ENCODE results near the gene PPP1R37. TPM values are rescaled to one million over a fixed set of nuclear protein-coding genes. Genes with fewer than 3 reads are reported as not detected.
A peak's percentile ranks its signal among the peaks of the same experiment; 100 is the strongest.

PPP1R37 gene
- total RNA-seq, 3 donors from 2014 or later (not counting 1 experiment from before 2014, with no cell fraction given) = 23.8 to 29.3 (median 25.0) TPM

DNA sequence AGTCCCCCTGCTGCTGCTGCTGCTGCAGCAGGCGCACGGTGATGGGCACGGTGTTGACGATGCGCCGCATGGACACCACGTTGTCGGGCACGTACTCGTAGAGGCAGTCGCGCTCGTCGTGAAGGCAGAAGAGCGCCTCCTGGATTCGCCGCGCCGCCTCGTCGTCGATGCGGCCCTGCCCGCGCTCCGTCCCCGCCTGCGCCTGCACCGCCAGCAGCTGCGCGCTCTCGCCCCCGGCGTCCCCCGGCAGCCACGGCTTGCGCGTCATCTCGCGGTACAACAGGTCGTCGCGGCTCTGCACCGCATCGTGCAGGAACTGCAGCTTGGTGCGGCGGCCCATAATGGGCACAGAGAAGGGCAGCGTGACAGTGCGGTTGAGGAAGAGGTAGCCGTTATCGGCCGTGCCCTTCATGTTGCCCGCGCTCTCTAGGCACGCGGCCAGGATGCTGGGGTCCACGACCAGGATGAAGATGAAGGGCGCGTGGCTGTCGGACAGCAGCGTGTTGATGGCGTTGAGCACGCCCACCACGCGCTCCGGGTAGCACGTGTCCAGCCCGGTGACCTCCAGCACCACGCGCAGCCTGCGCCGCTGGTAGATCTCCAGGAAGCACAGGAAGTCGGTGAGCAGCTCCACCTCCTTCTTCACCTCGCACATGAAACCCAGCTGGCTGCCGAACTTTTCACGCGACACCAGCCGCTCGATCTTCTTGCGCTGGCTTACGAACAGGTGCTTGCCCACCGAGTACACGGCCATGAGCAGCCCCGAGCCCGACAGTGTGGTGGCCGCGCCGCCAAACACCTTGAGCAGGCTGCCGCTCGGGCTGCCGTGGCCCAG, 59.7 kb downstream of the PPP1R37 start:
- TF ChIP-seq, protein P1, sequence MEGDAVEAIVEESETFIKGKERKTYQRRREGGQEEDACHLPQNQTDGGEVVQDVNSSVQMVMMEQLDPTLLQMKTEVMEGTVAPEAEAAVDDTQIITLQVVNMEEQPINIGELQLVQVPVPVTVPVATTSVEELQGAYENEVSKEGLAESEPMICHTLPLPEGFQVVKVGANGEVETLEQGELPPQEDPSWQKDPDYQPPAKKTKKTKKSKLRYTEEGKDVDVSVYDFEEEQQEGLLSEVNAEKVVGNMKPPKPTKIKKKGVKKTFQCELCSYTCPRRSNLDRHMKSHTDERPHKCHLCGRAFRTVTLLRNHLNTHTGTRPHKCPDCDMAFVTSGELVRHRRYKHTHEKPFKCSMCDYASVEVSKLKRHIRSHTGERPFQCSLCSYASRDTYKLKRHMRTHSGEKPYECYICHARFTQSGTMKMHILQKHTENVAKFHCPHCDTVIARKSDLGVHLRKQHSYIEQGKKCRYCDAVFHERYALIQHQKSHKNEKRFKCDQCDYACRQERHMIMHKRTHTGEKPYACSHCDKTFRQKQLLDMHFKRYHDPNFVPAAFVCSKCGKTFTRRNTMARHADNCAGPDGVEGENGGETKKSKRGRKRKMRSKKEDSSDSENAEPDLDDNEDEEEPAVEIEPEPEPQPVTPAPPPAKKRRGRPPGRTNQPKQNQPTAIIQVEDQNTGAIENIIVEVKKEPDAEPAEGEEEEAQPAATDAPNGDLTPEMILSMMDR (IDR thresholded peaks at IDR 0.05) = no peak
- intact Hi-C loops (cut with micrococcal nuclease) = no loop called here
- H3K27me3 ChIP-seq (ENCODE audit: control insufficient read depth, insufficient read depth, low read length) = peaks cover 6% of the 10 kb centered on the region
- DNase-seq (peak; percentile 47 to 74), ATAC-seq (peak; percentile 78 to 81 (median 80))
- Mint-ChIP-seq H3K27ac (peak overlapping the region; percentile 56 to 58), H3K4me3 (peak overlapping the region; percentile 84), H3K9me3 (no peaks in the 10 kb centered on the region), H3K4me1 (peaks cover 14 to 24% of the 10 kb centered on the region in 2 donors), H3K36me3 (no peaks in the 10 kb centered on the region), H3K27me3 (ENCODE audit: low read depth in 2 of 2) (peaks cover 5 to 11% of the 10 kb centered on the region in 2 donors)
- peak overlapping the region; percentile 21 for H3K4me3 ChIP-seq (ENCODE audit: low read length)
- no peaks in the 10 kb centered on the region for H3K9me3 ChIP-seq (ENCODE audit: control insufficient read depth, insufficient read depth, low read length)
- peaks cover 33% of the 10 kb centered on the region for H3K4me1 ChIP-seq (ENCODE audit: control insufficient read depth, insufficient read depth, low read length)
- WGBS (ENCODE audit: insufficient coverage) = 4% methylated on average over 91 of the region's 91 CpGs
- H3K27ac ChIP-seq (ENCODE audit: low read length) = no peak overlapping the region
- H3K36me3 ChIP-seq (ENCODE audit: control insufficient read depth, insufficient read depth, low read length) = no peaks in the 10 kb centered on the region

DNA sequence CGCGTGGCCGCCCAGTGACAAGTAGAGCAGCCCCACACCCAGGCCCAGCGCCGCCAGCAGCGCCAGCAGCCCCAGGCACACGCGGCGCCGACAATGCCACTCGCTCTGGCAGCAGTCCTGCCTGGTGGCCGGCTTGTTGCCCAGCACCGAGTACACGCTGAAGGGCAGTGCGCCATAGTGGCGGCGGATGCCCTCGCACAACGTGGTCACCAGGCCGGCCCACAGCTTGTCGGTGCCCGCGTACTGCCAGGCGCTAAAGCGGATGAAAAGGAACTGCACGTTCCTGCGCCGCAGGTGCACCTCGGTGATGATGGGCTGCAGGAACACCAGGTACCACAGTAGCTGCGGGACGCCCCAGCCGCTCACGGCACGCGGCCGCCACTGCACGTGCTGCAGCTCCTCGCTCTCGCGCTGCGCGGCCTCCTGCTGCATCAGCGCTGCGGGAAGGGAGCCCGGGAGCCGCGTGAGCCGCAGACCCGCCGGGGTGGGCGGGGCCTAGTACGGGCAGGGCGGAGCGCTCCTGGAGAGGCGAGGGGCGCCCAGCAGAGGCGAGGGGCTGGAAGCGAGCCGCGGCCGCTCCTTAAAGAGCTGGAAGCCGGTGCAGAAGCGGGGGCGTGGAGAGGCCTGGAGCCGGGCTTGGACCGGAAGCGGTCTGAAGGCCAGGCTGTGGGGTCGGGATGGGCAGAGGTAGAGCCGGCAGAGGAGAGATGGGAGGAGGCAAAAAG, 60.5 kb downstream of the PPP1R37 start:
- TF ChIP-seq, protein P1 (IDR thresholded peaks at IDR 0.05) = no peak
- DNase-seq (peak in 1 of 2 donors; percentile 64), ATAC-seq (peak in 2 of 3 donors; percentile 15 to 32)
- Histone ChIP-seq H3K9me3 (ENCODE audit: control insufficient read depth, insufficient read depth, low read length) (no peaks in the 10 kb centered on the region), H3K36me3 (ENCODE audit: control insufficient read depth, insufficient read depth, low read length) (no peaks in the 10 kb centered on the region), H3K4me3 (ENCODE audit: low read length) (no peak overlapping the region), H3K27me3 (ENCODE audit: control insufficient read depth, insufficient read depth, low read length) (peaks cover 6% of the 10 kb centered on the region), H3K27ac (ENCODE audit: low read length) (no peak overlapping the region), H3K4me1 (ENCODE audit: control insufficient read depth, insufficient read depth, low read length) (peaks cover 33% of the 10 kb centered on the region)
- H3K27me3 Mint-ChIP-seq (ENCODE audit: low read depth in 2 of 2) = peaks cover 5 to 18% of the 10 kb centered on the region in 2 donors
- H3K36me3 Mint-ChIP-seq = no peaks in the 10 kb centered on the region
- 4% methylated on average over 69 of the region's 69 CpGs for WGBS (ENCODE audit: insufficient coverage)
- peak overlapping the region; percentile 84 for H3K4me3 Mint-ChIP-seq
- H3K9me3 Mint-ChIP-seq = no peaks in the 10 kb centered on the region
- H3K4me1 Mint-ChIP-seq = peaks cover 14 to 24% of the 10 kb centered on the region in 2 donors
- intact Hi-C loops (cut with micrococcal nuclease) = no loop called here
- peak overlapping the region; percentile 56 to 58 for H3K27ac Mint-ChIP-seq

DNA sequence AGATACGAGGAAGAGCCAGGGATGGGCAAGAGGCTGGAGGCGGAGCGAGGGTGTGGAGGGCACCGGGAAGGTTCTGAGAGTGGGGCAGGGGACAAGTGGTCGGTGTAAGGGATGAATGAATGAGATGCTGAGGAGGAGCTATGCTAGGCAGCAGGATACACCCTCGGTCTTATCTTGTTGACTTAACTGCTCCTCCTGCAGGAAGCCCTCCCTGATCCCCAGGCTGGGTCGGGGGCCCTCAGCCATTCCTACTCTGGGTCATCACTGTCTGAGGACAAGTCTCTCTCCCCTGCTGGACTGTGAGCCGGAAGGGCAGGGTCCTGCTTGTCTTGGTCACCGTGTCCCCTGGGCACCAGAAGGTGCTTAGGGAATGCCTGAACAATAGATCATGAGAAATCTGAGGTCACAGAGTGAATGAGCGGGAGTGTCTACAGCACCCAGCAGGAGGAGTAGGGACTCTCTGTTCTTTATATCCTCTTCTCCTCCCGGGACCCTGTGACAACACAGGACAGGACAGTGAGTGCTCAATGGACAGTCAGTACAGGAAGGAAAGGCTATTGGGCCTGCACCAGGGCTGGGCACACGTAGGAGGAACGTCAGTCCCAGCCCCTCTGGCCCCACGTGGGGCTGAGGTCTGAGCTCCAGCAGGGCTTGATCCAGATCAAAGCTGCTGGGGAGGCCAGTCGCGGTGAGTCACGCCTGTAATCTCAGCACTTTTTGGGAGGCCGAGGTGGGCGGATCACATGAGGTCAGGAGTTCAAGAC, 61.3 kb downstream of the PPP1R37 start:
- 74% methylated on average over 19 of the region's 19 CpGs for WGBS (ENCODE audit: insufficient coverage)
- peaks cover 14 to 24% of the 10 kb centered on the region in 2 donors for H3K4me1 Mint-ChIP-seq
- Histone ChIP-seq H3K36me3 (ENCODE audit: control insufficient read depth, insufficient read depth, low read length) (no peaks in the 10 kb centered on the region), H3K27ac (ENCODE audit: low read length) (no peak overlapping the region), H3K4me1 (ENCODE audit: control insufficient read depth, insufficient read depth, low read length) (peaks cover 31% of the 10 kb centered on the region), H3K9me3 (ENCODE audit: control insufficient read depth, insufficient read depth, low read length) (no peaks in the 10 kb centered on the region), H3K27me3 (ENCODE audit: control insufficient read depth, insufficient read depth, low read length) (peaks cover 6% of the 10 kb centered on the region), H3K4me3 (ENCODE audit: low read length) (no peak overlapping the region)
- TF ChIP-seq, protein P1 (IDR thresholded peaks at IDR 0.05) = no peak
- ATAC-seq (no peak), DNase-seq (no peak)
- intact Hi-C loops (cut with micrococcal nuclease) = no loop called here
- no peaks in the 10 kb centered on the region for H3K36me3 Mint-ChIP-seq
- peak overlapping the region; percentile 83 for H3K4me3 Mint-ChIP-seq
- peak overlapping the region in 1 of 2 donors; percentile 52 for H3K27ac Mint-ChIP-seq
- no peaks in the 10 kb centered on the region for H3K9me3 Mint-ChIP-seq
- peaks cover 5 to 24% of the 10 kb centered on the region in 2 donors for H3K27me3 Mint-ChIP-seq (ENCODE audit: low read depth in 2 of 2)

Measured in natural killer cell (primary cell).